Karpas-422 (cell line): ENCODE data around the gene CTNNA2. TPM values are rescaled to one million over a fixed set of nuclear protein-coding genes. Genes with fewer than 3 reads are reported as not detected.

Experiments
- DNase-seq: peaks from one replicate; pipeline ENCODE4 v3.0.0-alpha.2; 2015
- H2AFZ ChIP-seq: fragments of 200-600 bp; sonication (generic); 2 replicates; pipeline ENCODE4 v1.6.1; 2014; ENCODE audit warnings: antibody characterized with exemption, low read length, mixed read lengths
- H3K27ac ChIP-seq: fragments of 200-600 bp; sonication (generic); 2 replicates; pipeline ENCODE4 v1.5.1; 2014; ENCODE audit warnings: mild to moderate bottlenecking, low read length, moderate library complexity
- H3K27me3 ChIP-seq: fragments of 200-600 bp; sonication (generic); 2 replicates; pipeline ENCODE4 v1.6.1; 2014; ENCODE audit warnings: low read length, mixed read lengths
- H3K36me3 ChIP-seq: fragments of 200-600 bp; sonication (generic); 2 replicates; pipeline ENCODE4 v1.6.1; 2014; ENCODE audit warnings: low read length, mixed read lengths; ENCODE audit not compliant: insufficient read depth
- H3K4me1 ChIP-seq: fragments of 200-600 bp; sonication (generic); 2 replicates; pipeline ENCODE4 v1.6.1; 2014; ENCODE audit warnings: mild to moderate bottlenecking, low read length, mixed read lengths
- H3K4me2 ChIP-seq: fragments of 200-600 bp; sonication (generic); 2 replicates; pipeline ENCODE4 v1.6.1; 2014; ENCODE audit warnings: low read length, low read depth, mild to moderate bottlenecking; ENCODE audit not compliant: poor library complexity, severe bottlenecking
- H3K4me3 ChIP-seq: fragments of 200-600 bp; sonication (generic); 2 replicates; pipeline ENCODE4 v1.5.1; 2014; ENCODE audit warnings: mild to moderate bottlenecking, antibody characterized with exemption, low read length, mixed read lengths
- H3K79me2 ChIP-seq: fragments of 200-600 bp; sonication (generic); 2 replicates; pipeline ENCODE4 v1.6.1; 2014; ENCODE audit warnings: mild to moderate bottlenecking, low read length, mixed read lengths
- H3K9ac ChIP-seq: fragments of 200-600 bp; sonication (generic); 2 replicates; pipeline ENCODE4 v1.6.0; 2014; ENCODE audit warnings: low read length
- H3K9me2 ChIP-seq: fragments of 200-600 bp; sonication (generic), shearing (Covaris generic); replicated peaks from 2 replicates; pipeline ENCODE4 v1.6.0; 2014; ENCODE audit warnings: mild to moderate bottlenecking, low read length, moderate library complexity; ENCODE audit not compliant: insufficient read depth
- H3K9me3 ChIP-seq: fragments of 300-700, 200-600 bp; sonication (generic); 2 replicates; pipeline ENCODE4 v1.6.1; 2014; ENCODE audit warnings: low read length, mixed read lengths
- H4K20me1 ChIP-seq: fragments of 200-600 bp; sonication (generic); 2 replicates; pipeline ENCODE4 v1.6.1; 2014; ENCODE audit warnings: mild to moderate bottlenecking, antibody characterized with exemption, low read length, low read depth; ENCODE audit not compliant: insufficient read depth
- total RNA-seq: library from RNA; depleted of rRNA; stranded (reverse); fragments of >200 nt; shearing (Covaris generic); gene quantifications from 2 replicates; pipeline ENCODE4 v1.2.3, GENCODE V29; 2014; ENCODE audit warnings: low replicate concordance

The CTNNA2 gene
- total RNA-seq, 1 experiment from 2014 or later = not detected

DNA sequence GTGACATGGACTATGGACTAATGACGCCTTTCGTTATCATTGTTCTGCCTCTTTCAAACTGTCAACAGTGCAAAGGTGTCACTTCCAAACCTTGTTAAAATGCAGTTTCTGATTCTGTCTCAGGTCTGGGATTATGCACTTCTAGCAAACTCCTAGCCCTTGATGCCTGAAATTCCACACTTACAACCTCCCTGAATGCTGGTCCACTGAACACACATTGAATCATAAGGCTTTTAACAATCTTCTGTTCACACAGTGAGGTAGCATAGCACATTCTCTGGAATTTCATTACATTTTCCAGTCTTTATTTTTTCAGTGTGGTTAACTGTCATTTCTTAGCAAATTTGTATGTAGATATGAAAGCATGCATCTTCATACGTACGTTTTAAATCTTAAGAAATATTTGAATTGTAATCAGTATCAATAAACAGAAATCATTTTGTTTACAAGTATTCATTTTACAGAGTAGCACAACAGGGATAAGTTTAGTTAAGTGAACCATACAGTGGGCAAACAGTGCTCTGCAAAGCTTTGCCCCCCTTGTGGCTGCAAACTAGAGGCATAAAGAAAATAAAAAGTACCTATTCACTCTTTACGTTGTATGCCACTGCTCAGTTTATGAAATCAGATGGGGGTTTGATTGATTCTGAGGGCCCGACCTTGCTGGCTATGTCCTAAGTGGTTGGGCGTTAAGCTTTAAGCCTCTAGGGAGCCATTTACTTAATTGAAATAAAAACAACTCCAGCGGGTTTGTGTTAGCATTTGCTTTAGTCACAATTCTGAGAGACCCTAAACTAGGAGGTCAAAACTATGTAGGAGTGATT lies 540.9 kb downstream of the CTNNA2 start:
- H4K20me1 ChIP-seq = no peaks in the 10 kb centered on the region
- no peaks in the 10 kb centered on the region for H3K36me3 ChIP-seq
- H2AFZ ChIP-seq = no peak overlapping the region
- H3K4me3 ChIP-seq = no peak overlapping the region
- H3K4me2 ChIP-seq = no peak overlapping the region
- no peak overlapping the region for H3K27ac ChIP-seq
- no peaks in the 10 kb centered on the region for H3K4me1 ChIP-seq
- H3K9me3 ChIP-seq = no peaks in the 10 kb centered on the region
- DNase-seq = no peak
- no peak overlapping the region for H3K9ac ChIP-seq
- no peaks in the 10 kb centered on the region for H3K27me3 ChIP-seq
- H3K79me2 ChIP-seq = no peaks in the 10 kb centered on the region
- no peaks in the 10 kb centered on the region for H3K9me2 ChIP-seq

DNA sequence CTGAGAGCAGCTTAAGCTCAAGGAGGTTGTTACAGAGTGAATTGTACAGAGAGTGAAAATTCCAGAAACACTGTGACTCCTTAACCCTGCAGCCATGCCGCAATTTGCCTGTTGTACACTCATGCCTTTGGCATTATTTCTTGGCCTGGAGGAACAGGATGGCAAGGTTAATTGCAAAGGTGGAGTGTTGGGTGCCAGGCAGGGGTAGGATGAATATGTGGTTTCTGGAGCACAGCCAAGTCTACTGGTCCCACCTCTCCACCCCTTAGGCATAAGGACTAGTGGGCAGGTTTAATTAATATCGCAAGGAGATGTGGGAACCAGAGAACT lies 541.5 kb downstream of the CTNNA2 start:
- no peaks in the 10 kb centered on the region for H3K27me3 ChIP-seq
- H3K36me3 ChIP-seq = no peaks in the 10 kb centered on the region
- no peaks in the 10 kb centered on the region for H3K9me3 ChIP-seq
- H2AFZ ChIP-seq = no peak overlapping the region
- H3K27ac ChIP-seq = no peak overlapping the region
- H3K79me2 ChIP-seq = no peaks in the 10 kb centered on the region
- no peaks in the 10 kb centered on the region for H3K9me2 ChIP-seq
- H3K4me2 ChIP-seq = no peak overlapping the region
- H3K9ac ChIP-seq = no peak overlapping the region
- no peak overlapping the region for H3K4me3 ChIP-seq
- H3K4me1 ChIP-seq = no peaks in the 10 kb centered on the region
- DNase-seq = no peak
- H4K20me1 ChIP-seq = no peaks in the 10 kb centered on the region

DNA sequence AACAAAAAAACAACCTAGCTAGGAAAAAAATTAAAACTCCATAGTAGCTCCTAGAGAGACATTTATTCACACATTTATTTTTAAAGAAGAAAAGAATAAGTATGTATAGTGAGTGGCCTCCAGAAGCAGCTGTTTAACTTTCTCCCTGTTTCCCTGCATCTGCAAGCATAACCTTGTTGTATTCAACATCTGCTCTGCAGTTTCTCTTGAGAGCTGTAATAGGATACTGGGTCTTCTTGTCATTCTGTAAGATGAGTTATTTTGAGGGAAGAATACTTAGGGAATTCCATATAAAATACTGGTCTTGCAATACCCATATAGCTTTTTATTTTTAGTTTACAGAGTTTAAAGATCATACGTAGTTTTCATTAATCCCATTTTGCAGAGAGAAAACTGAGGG lies 545.1 kb downstream of the CTNNA2 start:
- Histone ChIP-seq H3K27me3 (no peaks in the 10 kb centered on the region), H2AFZ (no peak overlapping the region)

DNA sequence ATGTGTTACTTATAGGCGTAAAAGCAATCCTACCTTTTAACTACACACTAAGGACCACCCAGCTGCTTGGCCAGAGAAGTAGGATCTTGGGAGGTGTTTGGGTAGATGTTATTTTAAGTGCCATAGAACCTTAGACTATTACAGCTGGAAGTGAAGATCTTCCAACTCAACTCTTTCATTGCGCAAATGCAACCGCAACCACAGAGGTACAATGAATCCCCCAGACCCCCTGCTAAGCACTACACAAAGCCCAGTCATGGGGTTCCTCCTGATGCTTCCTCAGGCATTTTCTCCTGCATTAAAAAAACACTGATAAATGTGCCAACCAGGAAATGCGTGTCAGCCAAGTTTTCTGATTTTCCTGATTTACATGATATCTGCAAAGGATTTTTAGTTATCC lies 545.7 kb downstream of the CTNNA2 start:
- H3K9me3 ChIP-seq = no peaks in the 10 kb centered on the region
- H2AFZ ChIP-seq = no peak overlapping the region
- H3K4me2 ChIP-seq = no peak overlapping the region
- H3K9ac ChIP-seq = no peak overlapping the region
- H3K27me3 ChIP-seq = no peaks in the 10 kb centered on the region
- no peaks in the 10 kb centered on the region for H3K79me2 ChIP-seq
- no peaks in the 10 kb centered on the region for H4K20me1 ChIP-seq
- no peaks in the 10 kb centered on the region for H3K9me2 ChIP-seq
- H3K36me3 ChIP-seq = no peaks in the 10 kb centered on the region
- no peak for DNase-seq
- H3K27ac ChIP-seq = no peak overlapping the region
- H3K4me1 ChIP-seq = no peaks in the 10 kb centered on the region
- no peak overlapping the region for H3K4me3 ChIP-seq

More for the DNA sequence above, 545.1 kb downstream of the CTNNA2 start:
- Histone ChIP-seq H3K4me1 (no peaks in the 10 kb centered on the region), H3K9me3 (no peaks in the 10 kb centered on the region), H3K4me2 (no peak overlapping the region), H3K36me3 (no peaks in the 10 kb centered on the region), H4K20me1 (no peaks in the 10 kb centered on the region), H3K79me2 (no peaks in the 10 kb centered on the region), H3K9me2 (no peaks in the 10 kb centered on the region), H3K27ac (no peak overlapping the region), H3K9ac (no peak overlapping the region), H3K4me3 (no peak overlapping the region)
- no peak for DNase-seq

DNA sequence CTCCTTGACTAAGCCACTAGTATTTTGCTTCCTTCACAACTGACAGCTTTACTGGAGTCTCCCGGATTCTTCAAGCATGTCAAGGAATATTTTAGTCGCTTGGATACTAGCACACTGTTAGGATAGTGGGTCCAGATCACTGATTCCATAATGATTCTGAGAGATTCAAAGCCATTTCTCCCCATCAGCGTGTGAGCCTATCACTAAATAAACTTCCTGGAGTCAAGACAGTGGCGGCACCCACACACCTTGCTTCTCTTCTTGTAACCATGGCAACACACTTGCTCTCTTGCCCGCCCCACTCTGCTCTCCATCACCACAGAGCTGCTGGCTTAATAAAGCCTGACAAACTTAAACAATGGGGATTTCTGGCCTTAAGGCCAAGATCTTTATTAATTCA lies 546.6 kb downstream of the CTNNA2 start:
- Histone ChIP-seq H3K36me3 (no peaks in the 10 kb centered on the region), H3K27ac (no peak overlapping the region), H3K4me3 (no peak overlapping the region), H3K79me2 (no peaks in the 10 kb centered on the region), H3K9ac (no peak overlapping the region), H3K9me2 (no peaks in the 10 kb centered on the region), H4K20me1 (no peaks in the 10 kb centered on the region), H2AFZ (no peak overlapping the region), H3K9me3 (no peaks in the 10 kb centered on the region), H3K4me2 (no peak overlapping the region), H3K27me3 (no peaks in the 10 kb centered on the region), H3K4me1 (no peaks in the 10 kb centered on the region)
- no peak for DNase-seq

DNA sequence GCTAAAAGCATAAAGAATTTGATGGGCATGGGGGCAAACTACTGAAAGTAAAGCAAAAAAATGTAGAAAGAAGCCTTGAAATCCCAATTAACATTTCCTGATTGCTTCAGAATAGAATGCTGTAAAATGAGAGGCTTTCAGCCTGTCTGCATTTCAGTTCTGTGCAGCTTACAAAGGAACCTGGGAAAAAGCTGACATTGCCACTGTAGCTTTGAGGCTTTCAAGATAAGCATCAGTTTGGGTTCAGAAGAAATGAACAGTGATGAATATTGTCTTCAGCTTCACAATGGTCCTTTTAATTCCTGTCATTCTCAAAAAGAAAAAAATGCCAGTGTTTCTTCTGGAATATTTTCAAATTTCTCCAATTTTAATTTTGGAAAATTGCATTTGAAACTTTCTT lies 549.0 kb downstream of the CTNNA2 start:
- H2AFZ ChIP-seq = no peak overlapping the region
- no peaks in the 10 kb centered on the region for H3K79me2 ChIP-seq
- no peaks in the 10 kb centered on the region for H3K27me3 ChIP-seq
- no peak overlapping the region for H3K4me2 ChIP-seq
- no peaks in the 10 kb centered on the region for H3K36me3 ChIP-seq
- H3K4me1 ChIP-seq = no peaks in the 10 kb centered on the region
- H3K9me3 ChIP-seq = no peaks in the 10 kb centered on the region
- no peaks in the 10 kb centered on the region for H4K20me1 ChIP-seq
- no peaks in the 10 kb centered on the region for H3K9me2 ChIP-seq
- no peak for DNase-seq
- H3K9ac ChIP-seq = no peak overlapping the region
- H3K27ac ChIP-seq = no peak overlapping the region
- no peak overlapping the region for H3K4me3 ChIP-seq

DNA sequence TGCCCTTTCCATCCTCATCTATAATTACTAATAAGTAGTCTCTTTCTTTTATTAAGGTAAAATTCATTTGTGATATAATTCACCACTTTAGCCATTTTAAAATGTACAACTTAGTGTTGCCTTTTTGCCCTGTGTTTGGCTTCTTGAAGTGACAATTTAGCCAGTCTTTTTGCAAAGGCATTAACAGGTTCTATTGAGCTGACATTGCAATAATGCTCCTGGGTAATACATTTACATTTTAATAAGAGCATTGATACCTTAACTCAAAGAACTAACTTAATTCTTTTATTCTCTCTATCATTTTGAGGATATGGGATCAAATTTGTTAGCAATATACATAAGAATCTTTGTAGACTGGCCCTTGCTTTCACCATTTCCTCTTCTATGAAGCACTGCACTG lies 549.4 kb downstream of the CTNNA2 start:
- no peak for DNase-seq
- Histone ChIP-seq H2AFZ (no peak overlapping the region), H3K9me2 (no peaks in the 10 kb centered on the region), H3K27ac (no peak overlapping the region), H3K79me2 (no peaks in the 10 kb centered on the region), H3K4me1 (no peaks in the 10 kb centered on the region), H3K9me3 (no peaks in the 10 kb centered on the region), H3K36me3 (no peaks in the 10 kb centered on the region), H3K9ac (no peak overlapping the region), H3K4me3 (no peak overlapping the region), H4K20me1 (no peaks in the 10 kb centered on the region), H3K4me2 (no peak overlapping the region), H3K27me3 (no peaks in the 10 kb centered on the region)

DNA sequence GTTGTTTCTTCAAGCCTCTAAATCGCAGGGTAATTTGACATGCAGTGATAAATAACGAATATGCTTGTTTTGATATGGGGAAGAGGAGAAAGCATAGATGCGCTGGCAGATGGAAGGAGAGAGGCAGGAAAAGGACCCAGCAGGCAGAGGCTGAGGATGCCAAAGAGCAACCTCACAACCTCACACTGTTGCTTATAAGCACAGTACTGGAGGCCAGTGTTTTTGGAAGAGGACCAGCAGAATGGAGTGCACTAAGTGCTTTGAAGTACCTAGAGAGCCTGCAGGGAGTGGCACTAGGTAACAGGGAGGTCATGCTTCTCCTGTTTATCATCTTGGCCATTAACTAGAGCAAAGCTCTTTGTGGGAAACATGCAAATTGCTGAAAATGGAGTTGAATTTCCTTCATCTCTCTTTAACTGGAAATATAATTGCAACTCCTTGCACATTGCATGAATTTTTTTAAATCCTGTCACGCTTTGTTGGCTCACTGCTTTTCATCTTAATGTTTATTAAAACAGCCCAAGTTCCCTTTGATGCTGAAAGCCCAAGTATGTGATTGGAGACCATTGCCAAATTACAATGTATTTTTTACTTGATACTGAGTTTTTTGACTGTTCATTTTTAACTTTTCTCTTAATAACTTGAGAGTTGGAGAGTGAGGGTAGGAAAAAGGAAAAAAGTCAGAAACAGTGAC lies 555.3 kb downstream of the CTNNA2 start:
- Histone ChIP-seq H4K20me1 (no peaks in the 10 kb centered on the region), H3K79me2 (no peaks in the 10 kb centered on the region), H3K4me2 (no peak overlapping the region), H3K9ac (no peak overlapping the region), H3K9me2 (no peaks in the 10 kb centered on the region), H3K4me3 (no peak overlapping the region), H3K27me3 (no peaks in the 10 kb centered on the region), H3K36me3 (no peaks in the 10 kb centered on the region), H3K9me3 (no peaks in the 10 kb centered on the region), H3K27ac (no peak overlapping the region), H2AFZ (no peak overlapping the region), H3K4me1 (no peaks in the 10 kb centered on the region)
- DNase-seq = no peak
